Measurements from ENCODE around the gene CNFN.
"Not testable (repeated sequence)": the region's sequence is repeated elsewhere in the genome, so short reads cannot be mapped to it uniquely, and the experiment has no call there.

Gene CNFN

GRCh38 chr19:42355896-42356295, 34.2 kb downstream of the CNFN start:
- H3K4me3 ChIP-seq (ENCODE audit: low read depth, low read length) = no peak overlapping the region
- no peak for DNase-seq (ENCODE audit: low read depth)

GRCh38 chr19:42353341-42354015, 36.6 kb downstream of the CNFN start:
- no peak overlapping the region for H3K4me3 ChIP-seq (ENCODE audit: low read depth, low read length)
- no peak for DNase-seq (ENCODE audit: low read depth)

DNA sequence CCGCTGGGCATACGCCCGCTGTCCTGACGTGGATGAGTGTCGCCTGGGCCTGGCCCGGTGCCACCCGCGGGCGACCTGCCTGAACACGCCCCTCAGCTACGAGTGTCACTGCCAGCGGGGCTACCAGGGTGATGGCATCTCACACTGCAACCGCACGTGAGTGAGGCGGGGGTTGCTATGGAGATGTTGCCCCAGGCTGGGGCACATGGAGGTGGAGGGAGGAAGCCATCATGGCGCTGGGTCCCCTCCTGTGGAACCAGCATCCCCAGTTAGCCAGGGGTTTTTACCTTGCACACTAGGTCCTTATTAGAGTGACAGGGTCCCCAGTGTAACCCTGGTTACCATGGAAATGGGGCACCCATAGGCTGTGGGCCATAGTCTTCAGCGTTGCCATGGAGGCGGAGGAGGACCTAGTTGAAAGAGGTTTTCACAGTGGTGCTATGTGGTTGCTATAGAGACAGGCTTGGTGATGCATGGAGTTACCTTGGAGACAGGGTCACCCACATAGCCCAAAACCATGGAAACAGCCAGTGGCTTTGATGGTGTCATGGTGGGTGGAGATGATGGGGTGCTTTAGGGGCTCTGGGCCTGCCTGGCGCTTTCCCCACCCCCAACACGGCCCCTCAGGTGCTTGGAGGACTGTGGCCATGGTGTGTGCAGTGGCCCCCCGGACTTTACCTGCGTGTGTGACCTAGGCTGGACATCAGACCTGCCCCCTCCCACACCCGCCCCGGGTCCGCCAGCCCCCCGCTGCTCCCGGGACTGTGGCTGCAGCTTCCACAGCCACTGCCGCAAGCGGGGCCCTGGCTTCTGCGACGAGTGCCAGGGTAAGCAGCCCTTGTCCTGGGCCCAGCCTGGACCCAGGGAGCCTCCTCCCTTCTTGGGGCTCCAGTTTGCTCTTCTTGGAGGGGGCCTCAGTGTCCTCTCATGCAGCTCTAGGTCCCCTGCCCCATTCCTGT, 37.5 kb downstream of the CNFN start:
- H3K4me3 ChIP-seq (ENCODE audit: low read depth, low read length) = no peak overlapping the region
- DNase-seq (ENCODE audit: low read depth) = no peak

DNA sequence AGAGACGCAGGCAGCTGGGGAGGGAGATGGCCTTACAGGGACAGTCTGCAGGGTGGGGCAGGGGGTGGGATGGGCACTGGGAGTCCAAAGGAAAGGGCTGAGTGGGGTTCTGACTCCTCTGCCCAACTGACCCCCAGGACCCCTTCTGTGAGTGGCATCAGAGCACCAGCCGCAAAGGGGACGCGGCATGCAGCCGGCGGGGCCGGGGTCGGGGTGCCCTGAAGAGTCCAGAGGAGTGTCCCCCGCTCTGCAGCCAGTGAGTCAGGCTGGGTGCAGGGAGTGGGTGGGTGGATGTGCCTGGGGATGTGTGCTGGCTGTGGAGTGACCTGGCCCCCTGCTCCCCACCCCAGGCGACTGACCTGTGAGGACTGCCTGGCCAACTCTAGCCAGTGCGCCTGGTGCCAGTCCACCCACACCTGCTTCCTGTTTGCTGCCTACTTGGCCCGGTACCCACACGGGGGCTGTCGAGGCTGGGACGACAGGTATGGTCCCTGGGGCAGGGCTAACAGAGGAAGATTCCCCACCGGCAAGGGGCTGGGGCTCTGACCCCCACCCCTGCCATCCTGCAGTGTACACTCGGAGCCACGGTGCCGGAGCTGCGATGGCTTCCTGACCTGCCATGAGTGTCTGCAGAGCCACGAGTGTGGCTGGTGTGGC, 38.9 kb downstream of the CNFN start:
- no peak overlapping the region for H3K4me3 ChIP-seq (ENCODE audit: low read depth, low read length)
- no peak for DNase-seq (ENCODE audit: low read depth)

- DNase-seq (ENCODE audit: low read depth) = no peak
Observed at GRCh38 chr19:42350417-42350816, 39.7 kb downstream of the CNFN start.

DNA sequence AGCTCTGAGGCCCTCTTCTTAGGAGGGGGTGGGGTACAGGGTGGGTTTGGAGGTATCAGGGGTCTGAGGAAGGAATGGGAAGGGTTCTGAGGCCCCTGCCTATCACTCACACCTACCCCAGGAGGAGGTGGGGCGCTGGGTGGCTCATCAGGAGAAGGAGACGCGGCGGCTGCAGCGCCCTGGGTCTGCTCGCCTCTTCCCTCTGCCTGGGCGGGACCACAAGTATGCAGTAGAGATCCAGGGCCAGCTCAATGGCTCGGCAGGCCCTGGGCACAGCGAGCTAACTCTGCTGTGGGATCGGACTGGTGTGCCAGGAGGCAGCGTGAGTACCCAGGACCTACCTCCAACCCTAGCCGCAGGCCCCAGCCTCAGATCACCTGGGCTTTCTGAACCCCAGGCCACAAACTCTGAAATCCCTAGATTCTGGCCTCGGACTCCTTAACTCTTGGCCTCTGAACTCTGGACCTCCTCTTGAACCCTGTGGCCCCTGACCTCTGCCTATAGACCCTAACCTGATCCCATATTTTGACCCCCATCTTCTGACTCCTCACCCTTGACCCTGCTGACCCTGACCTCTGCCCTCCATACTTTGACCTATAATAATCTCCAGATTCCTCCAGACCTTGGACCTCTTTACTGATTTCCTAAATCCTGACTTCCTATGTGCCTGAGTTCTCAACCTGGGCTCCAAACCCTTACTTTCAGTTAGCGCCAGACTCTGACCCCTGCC, 40.6 kb downstream of the CNFN start:
- no peak for DNase-seq (ENCODE audit: low read depth)

More at GRCh38 chr19:42350417-42350816, 39.7 kb downstream of the CNFN start:
- no peak overlapping the region for H3K4me3 ChIP-seq (ENCODE audit: low read depth, low read length)

GRCh38 chr19:42348211-42348610, 41.9 kb downstream of the CNFN start:
- DNase-seq (ENCODE audit: low read depth) = no peak
- H3K4me3 ChIP-seq (ENCODE audit: low read depth, low read length) = no peak overlapping the region

More for the DNA sequence above, 40.6 kb downstream of the CNFN start:
- H3K4me3 ChIP-seq (ENCODE audit: low read depth, low read length) = no peak overlapping the region

- DNase-seq (ENCODE audit: low read depth) = peak; percentile 43
- no peak overlapping the region for H3K4me3 ChIP-seq (ENCODE audit: low read depth, low read length)
Observed at GRCh38 chr19:42345191-42345812, 44.8 kb downstream of the CNFN start.

DNA sequence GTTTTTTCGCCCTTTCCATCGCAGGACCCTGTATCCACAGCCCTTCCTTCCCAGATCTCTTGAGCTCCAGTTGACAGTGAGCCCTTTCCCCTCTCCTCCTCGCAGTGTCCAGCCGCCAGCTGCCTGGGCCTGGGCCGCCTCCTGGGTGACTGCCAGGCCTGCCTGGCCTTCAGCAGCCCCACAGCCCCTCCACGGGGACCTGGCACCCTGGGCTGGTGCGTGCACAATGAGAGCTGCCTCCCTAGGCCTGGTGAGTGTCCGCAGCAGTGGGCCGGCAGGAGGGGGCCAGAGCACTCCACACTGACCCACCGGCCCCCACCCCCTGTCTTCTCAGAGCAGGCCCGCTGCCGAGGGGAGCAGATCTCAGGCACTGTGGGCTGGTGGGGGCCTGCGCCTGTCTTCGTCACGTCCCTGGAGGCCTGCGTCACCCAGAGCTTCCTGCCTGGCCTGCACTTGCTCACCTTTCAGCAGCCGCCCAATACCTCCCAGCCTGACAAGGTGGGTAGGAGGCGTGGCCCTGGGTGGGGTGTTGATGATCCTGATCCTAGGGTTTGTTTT, 45.7 kb downstream of the CNFN start:
- no peak overlapping the region for H3K4me3 ChIP-seq (ENCODE audit: low read depth, low read length)
- DNase-seq (ENCODE audit: low read depth) = no peak

DNA sequence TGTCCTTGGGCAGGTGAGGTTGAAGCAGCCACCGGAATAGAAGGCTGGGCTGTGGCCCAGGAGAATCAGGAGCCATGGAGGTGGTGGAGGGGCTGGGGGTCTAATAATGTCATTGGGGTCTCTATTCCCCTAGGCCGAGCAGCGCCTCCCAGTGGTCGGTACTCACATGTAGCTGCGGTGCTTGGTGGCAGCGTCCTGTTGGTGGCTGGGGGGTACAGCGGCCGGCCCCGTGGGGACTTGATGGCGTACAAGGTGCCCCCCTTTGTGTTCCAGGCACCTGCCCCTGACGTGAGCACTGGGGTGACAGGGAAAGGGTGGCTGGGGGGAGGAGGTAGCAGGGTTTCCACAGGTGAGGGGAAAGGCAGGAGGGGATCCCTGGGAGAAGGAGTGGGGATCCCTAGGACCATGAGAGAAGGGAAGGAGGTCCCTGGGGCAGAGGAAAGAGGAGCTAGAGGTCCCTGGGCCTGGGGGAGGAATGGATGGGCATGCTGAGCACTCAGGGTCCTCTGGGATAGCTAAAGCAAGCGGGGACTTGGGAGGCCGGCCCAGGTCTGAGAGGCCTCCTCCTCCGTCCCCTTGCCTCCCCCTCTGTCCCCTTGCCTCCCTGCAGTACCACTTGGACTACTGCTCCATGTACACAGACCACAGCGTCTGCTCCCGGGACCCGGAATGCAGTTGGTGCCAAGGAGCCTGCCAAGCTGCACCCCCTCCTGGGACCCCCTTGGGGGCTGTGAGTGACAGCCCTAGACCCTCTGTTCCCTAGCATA, 46.6 kb downstream of the CNFN start:
- DNase-seq (ENCODE audit: low read depth) = no peak

GRCh38 chr19:42339922-42340321, 50.2 kb downstream of the CNFN start:
- not testable (repeated sequence) for DNase-seq (ENCODE audit: low read depth); H3K4me3 ChIP-seq (ENCODE audit: low read depth, low read length)

More for the DNA sequence above, 46.6 kb downstream of the CNFN start:
- H3K4me3 ChIP-seq (ENCODE audit: low read depth, low read length) = no peak overlapping the region

DNA sequence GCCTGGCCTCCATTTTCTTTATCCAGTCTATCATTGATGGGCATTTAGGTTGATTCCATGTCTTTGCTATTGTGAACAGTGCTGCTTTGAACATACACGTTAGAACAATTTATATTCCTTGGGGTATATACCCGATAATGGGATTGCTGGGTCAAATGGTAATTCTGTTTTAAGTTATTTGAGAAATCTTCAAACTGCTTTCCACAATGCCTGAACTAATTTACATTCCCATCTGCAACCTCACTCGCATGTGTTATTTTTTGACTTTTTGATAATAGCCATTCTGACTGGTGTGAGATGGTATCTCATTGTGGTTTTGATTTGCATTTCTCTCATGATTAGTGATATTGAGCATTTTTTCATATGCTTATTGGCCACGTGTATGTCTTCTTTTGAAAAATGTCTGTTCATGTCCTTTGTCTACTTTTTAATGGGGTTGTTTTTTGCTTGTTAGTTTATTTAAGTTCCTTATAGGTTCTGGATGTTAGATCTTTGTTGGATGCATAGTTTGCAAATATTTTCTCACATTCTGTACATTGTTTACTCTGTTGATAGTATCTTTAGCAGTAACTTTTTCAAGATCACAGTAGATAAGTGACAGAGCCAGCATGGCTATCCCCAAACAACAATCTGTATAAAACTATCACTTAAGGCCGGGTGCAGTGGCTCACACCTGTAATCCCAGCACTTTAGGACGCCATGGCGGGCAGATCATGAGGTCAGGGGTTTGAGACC, 50.8 kb downstream of the CNFN start:
- not testable (repeated sequence) for H3K4me3 ChIP-seq (ENCODE audit: low read depth, low read length); DNase-seq (ENCODE audit: low read depth)

Measured in skeletal muscle cell (primary cell).